Activated CD8-positive, alpha-beta memory T cell treated with anti-CD3 and anti-CD28 coated beads for 1 hour (primary cell): ENCODE measurements around the gene TTLL5.
A peak's percentile ranks its signal among the peaks of the same experiment; 100 is the strongest.

Experiments
- DNase-seq, 2 donors: peaks; one replicate each; pipeline ENCODE4 v3.0.0-alpha.2; 2020; ENCODE audit warnings: low read depth in 1 of 2; ENCODE audit errors: extremely low read depth in 1 of 2

Gene TTLL5

GRCh38 chr14:75982266-75983018 lies 321.4 kb downstream of the TTLL5 start:
- DNase-seq = peak in 1 of 2 donors; percentile 64

- DNase-seq = no peak
Observed at GRCh38 chr14:75983019-75983358, 321.9 kb downstream of the TTLL5 start.

GRCh38 chr14:75984674-75985073 lies 323.6 kb downstream of the TTLL5 start:
- no peak for DNase-seq

GRCh38 chr14:75985618-75986438 lies 324.8 kb downstream of the TTLL5 start, which contains the start of gene IFT43:
Gene IFT43 (plus strand): TSS chr14:75985763. CDS start chr14:75985787, 24 bp downstream.
- DNase-seq = peak; percentile 84 to 92

GRCh38 chr14:75986439-75986765 lies 325.4 kb downstream of the TTLL5 start:
- no peak for DNase-seq

GRCh38 chr14:75987201-75987970 lies 326.3 kb downstream of the TTLL5 start:
- no peak for DNase-seq

GRCh38 chr14:75989134-75989533 lies 328.1 kb downstream of the TTLL5 start:
- no peak for DNase-seq

GRCh38 chr14:75990297-75990696 lies 329.3 kb downstream of the TTLL5 start:
- DNase-seq = no peak

- DNase-seq = no peak
Observed at GRCh38 chr14:75991753-75992152, 330.7 kb downstream of the TTLL5 start.

GRCh38 chr14:75993567-75994041 lies 332.6 kb downstream of the TTLL5 start:
- no peak for DNase-seq

- no peak for DNase-seq
Observed at GRCh38 chr14:75995372-75996041, 334.5 kb downstream of the TTLL5 start.

GRCh38 chr14:75996488-75996887 lies 335.4 kb downstream of the TTLL5 start:
- no peak for DNase-seq

- no peak for DNase-seq
Observed at GRCh38 chr14:75999511-76000190, 338.6 kb downstream of the TTLL5 start.

- DNase-seq = no peak
Observed at GRCh38 chr14:76002383-76002782, 341.3 kb downstream of the TTLL5 start.
